NOMO-1 treated with dmso at 0.1 percent for 144 hours (cell line): Measurements from ENCODE around the gene IL36A.

ENCODE experiments used
- DNase-seq: peaks from one replicate; lab custom pipeline; 2025; ENCODE audit not compliant: unreplicated experiment; lab: John Stamatoyannopoulos, UW

Gene IL36A

GRCh38 chr2:113046465-113046864 lies 41.2 kb downstream of the IL36A start:
- no peak for DNase-seq

- DNase-seq: no peak
Observed at GRCh38 chr2:113050921-113051895, 45.9 kb downstream of the IL36A start.

- no peak for DNase-seq
Observed at GRCh38 chr2:113052396-113052917, 47.2 kb downstream of the IL36A start, which contains the start of gene IL36B. IL36B (minus strand) TSS chr2:113052867.

- DNase-seq: no peak
Observed at GRCh38 chr2:113053666-113054065, 48.4 kb downstream of the IL36A start.

GRCh38 chr2:113054066-113054465 lies 48.8 kb downstream of the IL36A start:
- DNase-seq: no peak

GRCh38 chr2:113056521-113056920 lies 51.3 kb downstream of the IL36A start:
- no peak for DNase-seq

- DNase-seq: no peak
Observed at GRCh38 chr2:113057117-113057516, 51.9 kb downstream of the IL36A start.
